Gastrocnemius medialis (tissue), 4 donors: ENCODE measurements around the gene LAMA3. TPM values are rescaled to one million over a fixed set of nuclear protein-coding genes. Genes with fewer than 3 reads are reported as not detected.

Experiments
- ATAC-seq, 2 donors: fragments of 150-250 bp; one replicate each; pipeline ENCODE4 v1.9.1; 2016
- DNase-seq, 2 donors: peaks; one replicate each; pipeline ENCODE4 v3.0.0-alpha.2; 2019
- H3K27ac ChIP-seq, 4 donors: fragments of 200-600 bp; sonication (generic); 1 replicate in 1 of 4; 2 replicates in 3 of 4; pipeline ENCODE4 v1.5.1; 2016 to 2018; ENCODE audit warnings: mild to moderate bottlenecking in 2 of 4, moderate library complexity in 1 of 4
- H3K27me3 ChIP-seq, 3 donors: fragments of 200-600 bp; sonication (generic) in 2 of 3; 1 replicate in 1 of 3; 2 replicates in 2 of 3; pipeline versions ENCODE4 v1.5.1 to v1.6.0; 2016 to 2019; ENCODE audit warnings: mild to moderate bottlenecking in 1 of 3, moderate library complexity in 1 of 3
- H3K36me3 ChIP-seq, 2 donors: fragments of 200-600 bp; sonication (generic) in 1 of 2; one replicate each; pipeline ENCODE4 v1.5.1; 2017 to 2018
- H3K4me1 ChIP-seq, 2 donors: fragments of 200-600 bp; sonication (generic) in 1 of 2; one replicate each; pipeline ENCODE4 v1.5.1; 2016 to 2017; ENCODE audit warnings: mild to moderate bottlenecking in 2 of 2
- H3K4me3 ChIP-seq, 4 donors: fragments of 200-600 bp; sonication (generic) in 3 of 4; 1 replicate in 1 of 4; 2 replicates in 3 of 4; pipeline ENCODE4 v1.5.1; 2016 to 2019; ENCODE audit warnings: mild to moderate bottlenecking in 2 of 4
- H3K9me3 ChIP-seq, 3 donors: fragments of 200-600 bp; sonication (generic) in 2 of 3; 1 replicate in 1 of 3; 2 replicates in 2 of 3; pipeline ENCODE4 v1.5.1; 2016 to 2019
- CTCF ChIP-seq, 5 experiments: fragments of 450-650 bp in 3 of 5; fragments of 200-600 bp in 2 of 5; sonication (generic) in 2 of 5; IDR thresholded peaks in 4 of 5; conservative IDR thresholded peaks in 1 of 5; 1 replicate in 4 of 5; 2 replicates in 1 of 5; pipeline ENCODE4 v1.5.1; 2016 to 2019; ENCODE audit warnings: antibody characterized with exemption in 5 of 5, mild to moderate bottlenecking in 3 of 5, moderate library complexity in 3 of 5
- POLR2A ChIP-seq, 2 donors: fragments of 450-650 bp; IDR thresholded peaks; one replicate each; pipeline ENCODE4 v1.6.1; 2017; ENCODE audit warnings: antibody characterized with exemption in 2 of 2, mild to moderate bottlenecking in 2 of 2, moderate library complexity in 2 of 2
- in situ Hi-C, 4 donors: fragments of 200-750 bp; cut with MboI; loops; one replicate each; pipeline versions ENCODE4 v1.15.0 to v1.8.0; 2017; ENCODE audit warnings: low sequenced_read_pairs in 4 of 4
- intact Hi-C: fragments of 100-400 bp; cut with DNase I; formaldehyde crosslinking; loops from one replicate; pipeline ENCODE4 v1.15.1; 2023; ENCODE audit warnings: low total_unique reads
- total RNA-seq, 4 donors: library from RNA; depleted of rRNA; stranded (reverse); fragments of >200 nt; gene quantifications; one replicate each; pipeline versions ENCODE4 v1.1.0 to v1.2.3, GENCODE V29; 2016

Gene LAMA3
- total RNA-seq, 4 donors from 2014 or later, result 1.1 to 5.3 (median 2.1) TPM

DNA sequence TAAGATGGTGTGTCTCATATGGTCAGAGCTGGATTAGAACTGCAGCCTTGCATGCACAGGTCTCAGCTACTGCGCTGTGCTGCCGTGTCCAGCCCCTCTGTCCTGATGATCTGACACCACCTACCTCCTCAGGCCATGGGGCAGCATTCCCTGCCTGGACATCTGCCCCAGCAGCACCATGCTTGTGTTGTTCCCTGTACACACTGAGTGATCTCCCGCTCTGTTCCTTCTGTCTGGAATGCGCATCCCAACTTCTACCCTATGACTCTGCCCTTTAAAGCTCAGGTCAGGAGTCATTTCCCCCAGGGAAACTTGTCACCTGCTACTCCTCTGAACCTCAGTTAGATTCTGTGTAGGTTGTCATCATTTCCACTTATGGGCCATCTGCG lies 167.9 kb downstream of the LAMA3 start:
- DNase-seq (no peak), ATAC-seq (no peak)
- Histone ChIP-seq H3K27me3 (no peaks in the 10 kb centered on the region), H3K36me3 (no peaks in the 10 kb centered on the region), H3K9me3 (no peaks in the 10 kb centered on the region), H3K27ac (no peak overlapping the region), H3K4me1 (no peaks in the 10 kb centered on the region), H3K4me3 (no peak overlapping the region)
- in situ Hi-C loops (no loop called here), intact Hi-C loops (no loop called here)
- TF ChIP-seq POLR2A (IDR thresholded peaks at IDR 0.05) (no peak), CTCF (IDR thresholded peaks at IDR 0.05 in 4 of 5, conservative IDR thresholded peaks at IDR 0.05 in 1 of 5) (no peak)

GRCh38 chr18:23857756-23858155 lies 168.5 kb downstream of the LAMA3 start:
- H3K27me3 ChIP-seq, result no peaks in the 10 kb centered on the region
- ATAC-seq (peak in 1 of 2 donors; percentile 64), DNase-seq (peak in 1 of 2 donors; percentile 50)
- intact Hi-C loops (no loop called here), in situ Hi-C loops (no loop called here)
- no peaks in the 10 kb centered on the region for H3K36me3 ChIP-seq
- H3K4me1 ChIP-seq, result no peaks in the 10 kb centered on the region
- no peak overlapping the region for H3K27ac ChIP-seq
- no peak overlapping the region for H3K4me3 ChIP-seq
- H3K9me3 ChIP-seq, result no peaks in the 10 kb centered on the region
- TF ChIP-seq CTCF (IDR thresholded peaks at IDR 0.05 in 4 of 5, conservative IDR thresholded peaks at IDR 0.05 in 1 of 5), result no peak
- no peak for TF ChIP-seq POLR2A (IDR thresholded peaks at IDR 0.05)

GRCh38 chr18:23859466-23860336 lies 170.4 kb downstream of the LAMA3 start:
- Histone ChIP-seq H3K27me3 (no peaks in the 10 kb centered on the region), H3K36me3 (no peaks in the 10 kb centered on the region), H3K27ac (no peak overlapping the region), H3K9me3 (no peaks in the 10 kb centered on the region), H3K4me3 (no peak overlapping the region), H3K4me1 (no peaks in the 10 kb centered on the region)
- no peak for DNase-seq
- in situ Hi-C loops, result no loop called here
- intact Hi-C loops, result no loop called here
- ATAC-seq, result no peak
- TF ChIP-seq POLR2A (IDR thresholded peaks at IDR 0.05), result no peak
- no peak for TF ChIP-seq CTCF (IDR thresholded peaks at IDR 0.05 in 4 of 5, conservative IDR thresholded peaks at IDR 0.05 in 1 of 5)

GRCh38 chr18:23861326-23861725 lies 172.1 kb downstream of the LAMA3 start:
- TF ChIP-seq POLR2A (IDR thresholded peaks at IDR 0.05), result no peak
- no peak for TF ChIP-seq CTCF (IDR thresholded peaks at IDR 0.05 in 4 of 5, conservative IDR thresholded peaks at IDR 0.05 in 1 of 5)
- H3K9me3 ChIP-seq, result no peaks in the 10 kb centered on the region
- in situ Hi-C loops, result no loop called here
- H3K27ac ChIP-seq, result no peak overlapping the region
- intact Hi-C loops, result no loop called here
- H3K36me3 ChIP-seq, result no peaks in the 10 kb centered on the region
- H3K27me3 ChIP-seq, result no peaks in the 10 kb centered on the region
- no peak overlapping the region for H3K4me3 ChIP-seq
- no peak for ATAC-seq
- no peak for DNase-seq
- no peaks in the 10 kb centered on the region for H3K4me1 ChIP-seq
